Breast epithelium (tissue), 4 donors: ENCODE results near the gene PLAAT3. TPM values are rescaled to one million over a fixed set of nuclear protein-coding genes. Genes with fewer than 3 reads are reported as not detected.
"Not testable (repeated sequence)": the region's sequence is repeated elsewhere in the genome, so short reads cannot be mapped to it uniquely, and the experiment has no call there.

Source experiments
- DNase-seq, 2 donors: peaks; one replicate each; pipeline ENCODE4 v3.0.0-alpha.2; 2019; ENCODE audit warnings: low spot score in 2 of 2
- H3K27ac ChIP-seq, 2 donors: fragments of 200-600 bp; sonication (generic) in 1 of 2; one replicate each; pipeline ENCODE4 v1.5.1; 2016 to 2019; ENCODE audit warnings: mild to moderate bottlenecking in 1 of 2
- H3K27me3 ChIP-seq, 2 donors: fragments of 200-600 bp; sonication (generic) in 1 of 2; one replicate each; pipeline versions ENCODE4 v1.5.1 to v1.6.0; 2017 to 2019; ENCODE audit warnings: control low read depth in 1 of 2, mild to moderate bottlenecking in 1 of 2
- H3K36me3 ChIP-seq: fragments of 200-600 bp; one replicate; pipeline ENCODE4 v1.5.1; 2019
- H3K4me1 ChIP-seq, 2 donors: fragments of 200-600 bp; sonication (generic); one replicate each; pipeline ENCODE4 v1.5.1; 2016 to 2019; ENCODE audit warnings: control low read depth in 1 of 2
- H3K4me3 ChIP-seq, 3 donors: fragments of 200-600 bp; sonication (generic); 1 replicate in 2 of 3; 2 replicates in 1 of 3; pipeline ENCODE4 v1.5.1; 2016 to 2019; ENCODE audit warnings: mild to moderate bottlenecking in 3 of 3, moderate library complexity in 2 of 3
- H3K9me3 ChIP-seq, 2 donors: fragments of 200-600 bp; sonication (generic) in 1 of 2; one replicate each; pipeline ENCODE4 v1.5.1; 2016 to 2019; ENCODE audit warnings: control low read depth in 1 of 2
- POLR2A ChIP-seq: fragments of 450-650 bp; IDR thresholded peaks from one replicate; pipeline ENCODE4 v1.6.1; 2016; ENCODE audit warnings: antibody characterized with exemption, mild to moderate bottlenecking, moderate library complexity
- POLR2AphosphoS5 ChIP-seq, 3 donors: sonication (generic); formaldehyde crosslinking; IDR thresholded peaks; one replicate each; pipeline ENCODE4 v1.6.1; 2017; ENCODE audit warnings: antibody characterized with exemption in 3 of 3
- intact Hi-C: fragments of 100-400 bp; cut with DNase I; formaldehyde crosslinking; loops from one replicate; pipeline ENCODE4 v1.15.1; 2023; ENCODE audit warnings: low total_unique reads
- total RNA-seq, 3 donors: library from RNA; depleted of rRNA; stranded (reverse); fragments of >200 nt; gene quantifications; one replicate each; pipeline ENCODE4 v1.1.0, GENCODE V29; 2016
- TF ChIP-seq, protein P1 (sequence below), 3 donors: fragments of 450-650 bp; IDR thresholded peaks; one replicate each; pipeline ENCODE4 v1.5.1; 2016 to 2017; ENCODE audit warnings: antibody characterized with exemption in 3 of 3, mild to moderate bottlenecking in 3 of 3, moderate library complexity in 3 of 3

Gene PLAAT3
- total RNA-seq, 3 donors from 2014 or later: 128 to 527 (median 204) TPM

DNA sequence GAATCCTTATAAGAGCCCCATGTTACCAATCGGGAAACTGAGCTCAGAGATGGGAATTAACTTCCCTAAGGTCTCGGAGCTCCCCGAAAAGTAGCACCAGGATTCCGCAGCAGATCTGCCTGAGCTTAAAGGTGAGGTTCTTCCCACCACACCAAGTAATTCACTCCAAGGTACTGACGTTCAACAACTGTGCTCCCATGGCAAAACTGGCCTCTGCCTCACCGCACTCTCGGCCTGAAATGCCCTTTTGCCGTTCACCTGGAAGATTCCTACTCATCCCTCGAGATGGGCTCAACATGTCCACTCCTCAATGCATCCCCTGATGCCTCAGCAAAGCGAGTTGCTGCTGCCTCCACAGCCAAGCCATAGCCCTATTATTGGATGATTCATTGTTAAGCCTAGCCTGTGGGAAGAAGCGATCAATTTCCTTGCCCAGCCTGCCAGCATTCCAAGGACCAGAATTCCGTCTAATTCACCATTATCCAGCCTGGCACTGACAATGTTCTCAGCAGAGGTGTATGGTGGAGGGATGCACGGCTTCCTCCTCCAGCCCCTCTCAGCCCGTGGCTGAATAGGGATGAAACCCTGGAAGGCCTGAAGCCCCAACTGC is 4.2 kb downstream of the PLAAT3 start:
- H3K27me3 ChIP-seq: no peaks in the 10 kb centered on the region
- DNase-seq: no peak
- H3K4me3 ChIP-seq: peak overlapping the region in 2 of 3 donors; percentile 74 to 84
- peak overlapping the region; percentile 92 to 93 for H3K27ac ChIP-seq
- no peaks in the 10 kb centered on the region for H3K36me3 ChIP-seq
- intact Hi-C loops: no loop called here
- H3K9me3 ChIP-seq: no peaks in the 10 kb centered on the region
- no peak for TF ChIP-seq POLR2A
- TF ChIP-seq POLR2AphosphoS5 (IDR thresholded peaks at IDR 0.05): no peak
- TF ChIP-seq, protein P1, sequence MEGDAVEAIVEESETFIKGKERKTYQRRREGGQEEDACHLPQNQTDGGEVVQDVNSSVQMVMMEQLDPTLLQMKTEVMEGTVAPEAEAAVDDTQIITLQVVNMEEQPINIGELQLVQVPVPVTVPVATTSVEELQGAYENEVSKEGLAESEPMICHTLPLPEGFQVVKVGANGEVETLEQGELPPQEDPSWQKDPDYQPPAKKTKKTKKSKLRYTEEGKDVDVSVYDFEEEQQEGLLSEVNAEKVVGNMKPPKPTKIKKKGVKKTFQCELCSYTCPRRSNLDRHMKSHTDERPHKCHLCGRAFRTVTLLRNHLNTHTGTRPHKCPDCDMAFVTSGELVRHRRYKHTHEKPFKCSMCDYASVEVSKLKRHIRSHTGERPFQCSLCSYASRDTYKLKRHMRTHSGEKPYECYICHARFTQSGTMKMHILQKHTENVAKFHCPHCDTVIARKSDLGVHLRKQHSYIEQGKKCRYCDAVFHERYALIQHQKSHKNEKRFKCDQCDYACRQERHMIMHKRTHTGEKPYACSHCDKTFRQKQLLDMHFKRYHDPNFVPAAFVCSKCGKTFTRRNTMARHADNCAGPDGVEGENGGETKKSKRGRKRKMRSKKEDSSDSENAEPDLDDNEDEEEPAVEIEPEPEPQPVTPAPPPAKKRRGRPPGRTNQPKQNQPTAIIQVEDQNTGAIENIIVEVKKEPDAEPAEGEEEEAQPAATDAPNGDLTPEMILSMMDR (IDR thresholded peaks at IDR 0.05): no peak
- H3K4me1 ChIP-seq: peaks cover 14 to 19% of the 10 kb centered on the region in 2 donors

DNA sequence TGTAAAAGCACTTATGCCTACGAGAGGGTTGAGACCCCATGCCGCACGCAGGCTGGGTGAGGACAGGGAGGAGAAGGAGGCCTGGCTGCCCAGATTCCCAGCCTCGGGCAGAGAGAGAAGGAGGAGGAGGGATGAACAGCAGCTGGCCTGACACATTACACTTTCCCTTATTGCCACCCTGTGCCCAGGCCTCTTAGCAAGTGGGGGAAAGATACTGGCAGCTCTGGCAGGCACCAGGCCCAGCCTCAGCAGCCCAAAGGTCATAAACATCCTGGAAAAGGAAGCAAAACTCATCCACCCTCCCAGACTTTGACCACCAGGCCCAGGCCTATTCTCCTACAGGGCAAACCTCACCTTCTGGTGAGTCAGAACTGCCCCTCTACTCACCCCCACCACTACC is 4.7 kb downstream of the PLAAT3 start:
- TF ChIP-seq, protein P1 (IDR thresholded peaks at IDR 0.05): no peak
- no peak for TF ChIP-seq POLR2A
- no peak for TF ChIP-seq POLR2AphosphoS5 (IDR thresholded peaks at IDR 0.05)
- Histone ChIP-seq H3K36me3 (no peaks in the 10 kb centered on the region), H3K4me1 (peaks cover 14 to 19% of the 10 kb centered on the region in 2 donors), H3K9me3 (no peaks in the 10 kb centered on the region), H3K27ac (peak overlapping the region; percentile 92 to 93), H3K27me3 (no peaks in the 10 kb centered on the region), H3K4me3 (peak overlapping the region in 2 of 3 donors; percentile 20 to 84)
- peak in 1 of 2 donors; percentile 52 for DNase-seq
- intact Hi-C loops: no loop called here

DNA sequence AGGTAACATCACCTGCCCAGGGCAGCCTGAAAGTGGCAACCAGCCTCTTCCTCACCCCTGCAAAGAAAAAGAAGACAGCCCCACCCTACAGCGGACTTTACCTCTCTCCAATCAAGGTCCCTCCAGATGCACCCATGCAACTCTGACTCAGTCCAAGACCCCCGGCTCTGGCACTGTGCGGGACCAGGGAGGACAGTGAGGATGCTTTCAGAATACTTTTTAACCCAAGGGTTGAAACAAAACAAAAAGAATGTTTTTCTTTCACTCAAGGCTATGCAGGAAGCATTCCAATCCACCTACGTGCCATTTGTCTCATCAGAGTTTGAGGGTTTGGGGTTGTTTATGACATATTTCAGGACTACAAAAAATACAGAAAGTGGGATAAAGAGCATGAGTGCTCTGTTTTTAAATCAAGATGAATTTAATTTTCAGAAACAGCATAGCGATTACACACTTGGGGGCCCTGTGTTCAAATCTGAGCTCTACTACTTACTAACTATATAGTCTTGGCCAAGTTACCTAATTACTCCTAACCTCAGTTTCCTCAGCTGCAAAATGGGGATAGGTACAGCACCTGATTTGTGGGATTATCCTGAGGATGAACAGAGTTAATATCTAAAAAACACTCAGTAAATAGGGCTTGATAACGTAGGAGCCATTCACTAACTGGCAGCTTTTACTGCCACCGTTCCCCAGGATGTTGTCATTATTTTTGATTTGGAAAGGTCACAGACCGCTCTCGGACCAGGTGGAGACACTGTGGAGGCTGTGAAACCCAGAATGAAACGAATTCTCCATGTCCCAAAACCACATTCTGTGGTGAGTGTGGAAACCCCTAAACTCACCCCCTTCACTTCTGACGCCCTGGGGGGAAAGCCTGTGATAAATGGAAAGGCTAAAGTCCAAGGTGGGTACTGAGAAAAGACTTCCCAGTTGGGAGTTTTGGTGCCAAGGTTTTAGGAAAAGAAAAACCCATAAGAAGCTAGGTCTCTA is 5.6 kb downstream of the PLAAT3 start:
- DNase-seq: no peak
- Histone ChIP-seq H3K27me3 (no peaks in the 10 kb centered on the region), H3K4me3 (peak overlapping the region in 2 of 3 donors; percentile 20 to 84), H3K4me1 (peaks cover 14 to 19% of the 10 kb centered on the region in 2 donors), H3K27ac (peak overlapping the region; percentile 92 to 93), H3K36me3 (no peaks in the 10 kb centered on the region), H3K9me3 (no peaks in the 10 kb centered on the region)
- intact Hi-C loops: no loop called here
- TF ChIP-seq POLR2A (no peak), POLR2AphosphoS5 (IDR thresholded peaks at IDR 0.05) (no peak)
- TF ChIP-seq, protein P1 (IDR thresholded peaks at IDR 0.05): no peak

DNA sequence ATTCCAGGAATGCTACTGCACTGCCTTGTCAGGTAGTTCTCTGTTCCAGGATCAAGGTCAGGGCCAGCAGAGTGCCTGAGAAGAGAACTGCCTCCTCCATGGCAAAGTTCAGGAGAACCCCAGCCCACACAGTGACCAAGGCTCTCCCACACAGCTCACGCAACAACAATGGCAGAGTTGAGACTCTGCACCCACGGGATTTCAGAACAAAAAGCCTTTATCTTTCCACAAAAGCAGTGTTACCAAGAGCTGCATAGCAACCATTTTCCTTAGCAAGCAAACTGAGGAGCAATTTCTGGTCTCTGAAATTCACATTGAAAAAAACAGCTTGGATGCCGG is 11.1 kb downstream of the PLAAT3 start:
- Histone ChIP-seq H3K27me3 (no peaks in the 10 kb centered on the region), H3K27ac (peak overlapping the region; percentile 62 to 72), H3K4me3 (no peak overlapping the region), H3K36me3 (no peaks in the 10 kb centered on the region), H3K4me1 (no peaks in the 10 kb centered on the region), H3K9me3 (no peaks in the 10 kb centered on the region)
- intact Hi-C loops: no loop called here
- DNase-seq: no peak
- TF ChIP-seq POLR2AphosphoS5 (IDR thresholded peaks at IDR 0.05): no peak
- TF ChIP-seq POLR2A: no peak
- TF ChIP-seq, protein P1 (IDR thresholded peaks at IDR 0.05): no peak

DNA sequence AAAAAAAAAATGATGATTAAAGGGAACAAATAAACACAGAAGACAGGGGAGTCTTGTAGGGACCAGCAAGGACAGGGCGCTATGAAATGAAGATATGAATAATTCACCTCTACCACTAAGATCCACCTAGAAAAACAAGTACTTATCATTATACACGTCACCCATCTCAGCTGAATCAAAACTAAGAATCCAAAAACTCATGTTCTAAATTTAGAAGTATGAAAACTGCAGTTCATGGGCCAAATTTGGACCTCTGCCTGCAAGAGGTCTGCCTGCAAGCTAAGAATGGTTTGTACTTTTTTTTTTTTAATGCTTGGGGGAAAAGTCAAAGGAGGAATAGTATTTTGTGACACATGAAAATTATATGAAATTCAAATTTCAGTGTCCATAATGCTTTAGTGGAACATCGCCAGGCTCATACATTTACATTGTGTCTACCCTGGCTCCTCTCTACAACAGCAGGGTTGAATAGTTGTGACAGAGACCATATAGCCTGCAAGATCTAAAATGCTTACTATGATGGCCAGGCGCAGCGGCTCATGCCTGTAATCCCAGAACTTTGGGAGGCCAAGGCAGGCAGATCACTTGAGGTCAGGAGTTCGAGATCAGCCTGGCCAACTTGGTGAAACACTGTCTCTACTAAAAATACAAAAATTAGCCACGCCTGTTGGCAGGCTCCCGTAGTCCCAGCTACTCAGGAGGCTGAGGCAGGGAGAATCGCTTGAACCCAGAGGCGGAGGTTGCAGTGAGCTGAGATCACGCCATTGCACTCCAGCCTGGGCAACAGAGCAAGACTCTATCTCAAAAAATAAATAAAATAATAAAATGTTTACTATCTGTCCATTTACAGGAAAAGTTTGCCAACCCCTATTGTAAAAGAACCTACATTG is 11.7 kb downstream of the PLAAT3 start:
- H3K9me3 ChIP-seq, intact Hi-C loops, H3K27me3 ChIP-seq, H3K4me3 ChIP-seq, DNase-seq, H3K36me3 ChIP-seq, H3K4me1 ChIP-seq: not testable (repeated sequence)
- peak overlapping the region; percentile 62 to 72 for H3K27ac ChIP-seq
